KBM-7 (cell line): ENCODE data around the gene LGR5.
"Not testable (repeated sequence)": the region's sequence is repeated elsewhere in the genome, so short reads cannot be mapped to it uniquely, and the experiment has no call there.

Source experiments
- DNase-seq: peaks from one replicate; pipeline ENCODE4 v3.0.0-alpha.2; 2015
- in situ Hi-C: fragments of 300-500 bp; cut with MboI; formaldehyde crosslinking; loops from 2 replicates; pipeline ENCODE4 v1.14.3; 2020; ENCODE audit warnings: low sequenced_read_pairs, low pct_unique_long_range_greater_than_20kb, mixed read lengths

LGR5 gene

DNA sequence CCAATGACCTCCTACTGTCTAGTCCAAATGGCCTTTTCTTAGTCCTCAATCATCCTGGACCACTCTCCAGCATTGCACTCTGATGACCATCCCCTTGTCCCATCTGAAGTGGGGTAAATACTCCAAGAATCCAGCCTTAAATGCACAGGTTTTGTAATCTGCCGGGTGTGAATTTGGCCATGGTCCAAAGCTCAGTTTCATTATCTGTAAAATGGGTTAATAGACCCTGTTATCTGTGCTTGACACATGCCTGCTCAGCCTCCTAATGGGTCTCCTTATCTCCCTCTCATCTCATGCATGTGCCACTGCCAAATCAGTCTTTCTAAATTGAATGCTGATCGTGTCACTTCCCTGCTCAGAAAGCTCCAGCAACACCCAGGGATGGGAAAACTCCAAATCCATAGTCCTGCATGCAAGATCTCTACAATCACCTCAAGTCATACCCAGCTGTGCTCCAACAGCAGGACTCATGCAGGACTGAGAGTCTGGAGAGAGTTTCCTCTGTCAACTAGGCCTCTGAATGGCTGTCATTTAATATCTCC is 22.3 kb downstream of the LGR5 start:
- DNase-seq = no peak
- in situ Hi-C loops = no loop called here

DNA sequence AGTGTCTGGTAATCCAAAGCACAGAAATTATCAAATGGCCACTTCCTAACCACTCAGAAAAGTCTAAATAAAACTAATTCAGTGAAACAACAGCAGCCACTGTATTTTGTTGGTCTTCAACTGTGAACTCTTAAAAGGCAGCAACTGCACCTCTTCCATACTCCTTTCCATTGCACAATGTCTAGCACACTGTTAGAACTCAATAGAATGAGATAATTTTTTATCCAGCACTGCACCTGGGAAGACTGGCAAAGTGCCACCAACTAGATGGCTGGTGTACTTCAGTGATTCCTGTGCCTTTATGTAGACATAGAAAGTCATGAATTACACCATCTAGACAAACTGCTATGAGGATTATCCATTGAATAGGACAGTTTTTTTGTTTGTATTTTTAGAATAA is 26.2 kb downstream of the LGR5 start:
- in situ Hi-C loops = no loop called here
- DNase-seq = no peak

DNA sequence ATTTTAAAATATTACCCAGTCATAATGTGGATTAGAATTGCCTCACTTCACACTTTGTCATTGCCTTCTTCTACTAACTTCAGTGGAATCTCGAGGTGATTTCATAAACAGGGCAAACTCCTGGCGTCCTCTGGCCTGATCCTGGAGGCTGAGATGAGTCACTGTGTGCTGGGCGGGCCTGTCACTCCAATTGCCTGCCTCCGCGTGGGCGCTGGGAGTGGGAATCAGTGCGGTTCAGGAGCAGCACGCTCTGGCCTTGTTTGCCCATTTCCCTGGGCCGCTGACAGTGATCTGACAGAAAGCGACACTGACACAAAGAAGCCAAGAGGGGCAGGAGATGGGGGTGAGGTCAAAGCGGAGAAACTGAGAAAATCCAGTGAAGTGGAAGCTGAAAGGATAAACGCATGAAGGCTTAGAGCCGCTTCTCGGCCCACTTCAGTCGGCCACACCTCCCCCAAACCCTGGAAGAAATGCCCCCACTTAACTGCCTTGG is 29.7 kb downstream of the LGR5 start:
- no peak for DNase-seq
- in situ Hi-C loops = no loop called here

DNA sequence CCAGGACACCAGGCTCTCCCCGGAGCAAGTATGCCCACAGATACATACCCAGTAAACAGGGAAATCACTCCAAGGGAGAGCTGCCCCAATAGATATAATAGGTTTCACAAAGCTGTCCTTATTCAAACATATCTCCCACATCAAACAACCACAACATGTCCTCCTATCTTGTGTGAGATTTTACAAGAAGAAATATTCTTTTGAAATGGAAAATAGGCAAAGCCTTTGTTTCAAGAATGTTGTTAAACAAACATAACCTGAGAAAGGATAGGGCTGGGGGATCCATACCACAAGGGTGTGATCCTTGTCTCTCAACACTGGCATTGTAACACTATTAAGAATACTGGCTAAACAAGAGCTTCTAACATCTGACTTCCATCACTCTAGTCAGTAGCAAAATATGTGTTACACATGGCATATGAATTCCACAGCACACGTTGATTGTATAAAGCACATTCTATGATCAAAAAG is 32.9 kb downstream of the LGR5 start:
- in situ Hi-C loops = no loop called here
- DNase-seq = no peak

DNA sequence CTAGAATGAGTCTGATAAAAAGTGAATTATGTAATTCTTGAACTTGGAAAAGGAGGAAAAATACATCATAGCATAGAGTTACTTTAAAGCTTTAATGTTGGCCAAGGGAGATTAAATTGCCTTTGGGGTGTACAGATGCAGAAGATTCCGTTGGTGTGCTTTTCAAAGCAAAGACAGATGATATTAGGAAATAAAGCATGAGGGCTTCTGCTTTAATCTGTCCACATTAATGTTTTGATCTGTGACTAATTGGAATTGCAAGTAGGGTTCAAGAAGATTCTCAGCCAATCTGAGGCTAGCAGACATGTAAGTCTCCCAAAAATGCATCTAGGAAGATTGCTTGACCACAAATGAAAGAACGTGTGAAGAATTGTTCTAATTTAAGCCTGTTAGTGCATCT is 35.2 kb downstream of the LGR5 start:
- in situ Hi-C loops = no loop called here
- DNase-seq = no peak

DNA sequence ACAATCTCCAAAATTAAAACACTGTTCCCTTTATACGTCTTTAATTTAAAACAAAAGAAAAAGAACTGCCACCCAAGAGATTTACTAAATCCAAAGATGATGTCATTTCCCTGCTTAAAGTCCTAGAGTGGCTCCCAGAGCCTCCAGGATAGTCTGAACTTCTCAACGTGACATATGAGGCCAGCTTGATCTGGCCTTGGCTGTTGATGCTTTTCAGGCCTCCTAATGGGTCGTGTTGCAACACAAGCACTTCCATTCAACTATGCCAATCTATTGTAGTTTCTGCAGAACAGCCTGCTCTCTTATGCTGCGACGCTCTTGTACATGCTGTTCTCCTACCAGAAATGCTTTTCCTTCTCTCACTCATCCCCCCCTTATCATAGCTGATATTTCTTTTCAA is 35.7 kb downstream of the LGR5 start:
- in situ Hi-C loops = no loop called here
- no peak for DNase-seq

DNA sequence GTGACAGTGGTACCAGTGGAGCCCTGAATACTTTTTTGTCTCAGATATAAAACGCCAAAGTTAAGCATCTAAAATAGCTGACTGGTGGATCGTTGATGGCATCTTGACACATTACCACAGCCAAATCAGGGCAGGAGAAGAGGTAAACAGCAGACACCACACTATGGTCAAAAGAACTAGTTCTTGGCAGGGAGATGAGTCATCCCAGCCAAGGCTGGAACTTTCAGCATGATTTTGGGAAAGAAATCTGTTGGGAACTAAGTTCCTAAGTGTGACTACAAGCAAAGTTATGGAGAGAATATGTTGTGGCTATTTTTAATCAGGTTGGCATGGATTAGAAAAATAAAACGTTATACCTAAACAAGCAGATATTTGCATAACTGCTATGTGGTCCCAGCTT is 36.9 kb downstream of the LGR5 start:
- DNase-seq = no peak
- in situ Hi-C loops = no loop called here

DNA sequence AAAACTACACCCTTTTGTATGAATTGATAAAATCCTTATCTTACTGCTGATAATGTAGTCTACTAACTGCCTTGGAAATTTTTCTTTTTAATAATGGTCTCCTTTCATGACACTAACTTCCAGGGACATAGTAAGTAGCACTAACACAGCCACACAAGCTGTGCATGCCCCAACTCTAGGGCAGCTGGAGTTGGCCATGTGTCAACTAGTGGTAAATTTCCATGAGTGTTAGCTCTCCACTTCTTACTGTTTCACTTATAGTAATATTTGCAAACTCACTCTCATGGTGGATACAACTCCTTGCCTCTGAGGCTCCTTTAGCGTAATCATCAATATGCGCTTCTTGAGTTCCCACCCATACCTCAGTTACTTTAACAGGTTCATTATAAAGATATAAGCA is 38.0 kb downstream of the LGR5 start:
- no peak for DNase-seq
- in situ Hi-C loops = no loop called here

DNA sequence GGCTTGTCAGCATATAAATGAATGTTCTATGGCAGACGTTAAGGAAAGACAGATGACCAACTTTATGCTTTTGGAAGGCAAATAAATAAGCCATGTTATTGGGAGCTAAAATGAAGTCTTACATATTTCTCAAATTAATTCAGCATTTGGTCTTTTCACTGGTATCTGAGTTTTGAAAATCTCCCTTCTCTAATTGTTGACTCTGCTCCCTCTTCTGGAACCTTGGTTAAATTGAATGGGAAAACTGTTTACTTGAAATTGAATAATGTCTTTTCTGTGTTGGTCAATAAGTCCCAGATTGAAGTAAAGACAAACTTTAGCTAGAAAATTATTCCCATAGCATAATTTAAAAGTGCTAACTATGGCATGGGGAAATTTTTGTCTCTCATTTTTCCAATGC is 38.7 kb downstream of the LGR5 start:
- in situ Hi-C loops = no loop called here
- DNase-seq = no peak

DNA sequence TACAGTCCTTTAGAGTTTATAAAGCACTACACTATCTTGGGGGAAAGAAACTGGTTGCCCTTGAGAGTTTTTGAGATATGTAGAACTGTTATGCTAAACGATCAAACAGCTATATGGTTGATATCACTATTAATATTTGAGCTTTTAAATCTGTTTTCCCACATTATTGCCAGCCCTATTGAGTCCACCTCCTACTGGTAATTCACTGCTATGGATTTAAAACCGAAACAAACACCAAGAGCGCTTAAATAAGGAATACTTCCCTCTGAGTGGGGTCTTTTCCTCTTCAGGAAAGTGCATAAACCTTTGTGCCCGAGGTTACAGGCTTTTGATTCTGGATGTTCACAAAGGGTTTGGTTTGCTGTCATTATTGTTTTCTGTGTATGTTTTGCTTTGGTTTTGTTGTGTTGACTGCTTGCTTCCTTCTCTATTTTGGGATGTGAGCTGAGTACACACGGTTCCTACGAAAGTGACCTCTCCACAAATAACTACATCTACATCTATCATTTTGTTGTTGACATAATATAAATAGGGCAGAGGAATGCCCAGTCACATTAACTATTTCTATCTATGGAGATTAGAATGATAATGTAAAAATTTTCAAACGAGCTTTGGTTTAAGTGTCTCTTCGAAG is 44.8 kb downstream of the LGR5 start:
- in situ Hi-C loops = no loop called here
- no peak for DNase-seq

DNA sequence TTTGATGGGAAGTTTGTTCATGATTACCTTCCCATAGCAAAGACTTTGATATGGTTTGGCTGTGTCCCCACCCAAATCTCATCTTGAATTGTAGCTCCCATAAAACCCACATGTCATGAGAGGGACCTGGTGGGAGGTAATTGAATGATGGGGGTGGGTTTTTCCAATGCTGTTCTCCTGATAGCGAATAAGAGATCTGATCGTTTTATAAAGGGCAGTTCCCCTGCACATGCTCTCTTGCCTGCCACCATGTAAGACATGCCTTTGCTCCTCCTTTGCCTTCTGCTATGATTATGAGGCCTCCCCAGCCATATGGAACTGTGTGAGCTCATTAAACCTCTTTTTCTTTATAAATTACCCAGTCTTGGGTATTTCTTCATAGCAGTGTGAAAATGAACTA is 51.2 kb downstream of the LGR5 start:
- in situ Hi-C loops, DNase-seq: not testable (repeated sequence)

DNA sequence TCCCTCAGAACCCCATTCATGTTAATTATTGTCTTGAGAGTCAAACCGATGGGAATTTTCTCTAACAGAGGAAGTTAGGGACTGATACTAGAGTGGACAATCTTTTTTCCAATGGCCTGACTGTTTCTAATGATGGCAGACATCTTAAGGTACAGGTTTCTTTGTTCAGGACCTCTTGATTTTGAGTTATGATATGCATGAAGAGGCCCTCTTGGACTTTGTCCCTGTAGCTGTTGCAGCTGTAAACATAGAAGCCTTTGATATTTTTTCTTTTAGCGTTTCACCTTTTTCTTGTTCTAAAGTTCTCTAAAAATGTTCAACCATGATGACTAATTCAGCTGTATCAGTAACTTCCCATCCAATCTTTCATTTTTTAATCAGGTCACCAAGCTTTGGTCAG is 53.0 kb downstream of the LGR5 start:
- in situ Hi-C loops = no loop called here
- DNase-seq = no peak

DNA sequence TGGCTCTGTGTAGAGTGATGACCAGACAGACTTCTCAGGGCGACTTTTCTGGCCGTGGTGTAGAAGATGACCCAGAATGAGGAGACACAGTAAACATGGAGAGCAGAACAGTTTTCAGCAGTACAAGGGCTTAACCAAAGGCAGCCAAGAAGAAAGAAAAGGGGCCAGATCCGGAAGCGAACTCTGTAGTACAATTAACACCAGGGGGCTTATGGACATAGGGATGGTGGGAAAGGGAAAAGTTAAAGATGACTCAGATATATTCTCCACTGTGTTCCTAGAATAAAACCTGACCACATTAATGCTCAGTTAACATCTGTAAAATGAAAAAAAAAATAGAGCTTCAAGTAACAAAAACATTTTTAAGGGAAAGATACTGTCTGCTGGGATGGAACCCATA is 60.2 kb downstream of the LGR5 start:
- in situ Hi-C loops = no loop called here
- DNase-seq = no peak

DNA sequence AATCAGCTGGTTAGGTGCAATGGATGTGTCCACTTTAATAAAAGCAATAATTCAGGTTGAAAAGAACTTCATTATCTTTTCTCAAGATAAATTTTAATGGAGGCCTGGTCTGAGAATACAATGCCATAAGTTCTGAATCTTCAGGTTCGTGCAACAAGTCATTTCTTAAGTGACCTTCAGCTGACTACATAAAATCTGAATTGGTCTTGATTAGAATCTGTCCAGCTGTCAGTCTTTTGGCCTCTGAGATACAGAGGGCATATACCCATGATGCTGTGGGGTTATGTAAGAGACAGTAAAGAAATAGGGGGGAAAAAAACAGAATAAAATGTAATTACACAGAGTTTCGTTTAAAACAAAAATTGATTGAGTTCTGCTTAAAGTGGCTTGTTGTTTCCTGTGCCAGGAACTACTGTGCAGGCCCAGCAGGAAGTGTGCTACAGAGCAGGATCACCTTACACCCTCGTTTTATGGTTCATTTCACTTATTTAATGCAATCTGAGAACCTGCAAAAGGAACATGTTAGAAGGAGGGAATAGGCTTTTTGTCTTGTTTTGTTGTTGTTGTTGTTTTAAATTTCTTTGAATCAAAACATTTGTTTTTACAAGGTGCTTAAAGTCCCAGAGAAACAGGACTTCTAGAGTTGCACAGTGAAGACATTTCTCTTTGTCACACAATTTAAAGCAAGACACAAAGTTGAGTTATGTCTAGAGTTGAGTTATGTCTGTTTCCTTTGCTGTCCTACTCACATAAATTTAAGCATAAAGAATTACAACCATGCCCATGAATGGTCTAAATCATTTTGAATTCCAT is 64.2 kb downstream of the LGR5 start:
- in situ Hi-C loops = no loop called here

DNA sequence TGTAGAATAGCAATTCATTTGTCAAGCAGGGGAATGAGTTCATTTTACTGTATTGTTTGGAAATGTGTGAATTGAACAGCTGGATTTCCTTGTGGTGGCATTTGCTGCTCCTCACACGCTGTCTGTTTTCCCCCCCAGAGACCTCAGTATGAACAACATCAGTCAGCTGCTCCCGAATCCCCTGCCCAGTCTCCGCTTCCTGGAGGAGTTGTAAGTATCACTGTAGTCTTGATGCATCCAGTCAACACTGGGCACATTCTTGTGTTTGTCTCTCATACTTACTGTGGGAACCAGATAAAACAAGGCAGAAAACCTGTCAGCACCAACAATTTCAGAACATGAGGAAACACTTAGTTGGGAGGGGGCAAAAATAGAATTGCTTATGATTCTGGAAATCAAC is 64.9 kb downstream of the LGR5 start:
- in situ Hi-C loops = no loop called here
- no peak for DNase-seq

More for the DNA sequence above, 64.2 kb downstream of the LGR5 start:
- peak; percentile 69 for DNase-seq

DNA sequence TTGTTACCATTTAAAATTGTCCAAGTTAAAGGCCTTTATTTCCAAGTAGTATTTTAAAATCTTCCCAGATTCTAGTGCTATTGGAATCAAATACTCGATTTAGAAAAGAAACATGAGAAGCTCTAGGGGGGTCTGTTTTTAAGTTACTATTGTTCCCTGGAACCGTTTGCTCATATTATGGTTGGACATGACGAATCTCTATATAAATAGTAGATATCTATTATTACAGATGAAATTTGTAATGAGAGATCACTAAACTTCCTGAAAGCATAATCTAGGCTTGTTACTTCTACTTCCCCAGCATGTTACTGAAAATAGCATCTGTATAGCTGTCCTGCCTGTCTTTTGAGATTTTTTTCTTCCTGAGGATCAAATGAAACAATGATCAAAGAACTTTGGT is 70.1 kb downstream of the LGR5 start:
- no peak for DNase-seq
- in situ Hi-C loops = no loop called here

DNA sequence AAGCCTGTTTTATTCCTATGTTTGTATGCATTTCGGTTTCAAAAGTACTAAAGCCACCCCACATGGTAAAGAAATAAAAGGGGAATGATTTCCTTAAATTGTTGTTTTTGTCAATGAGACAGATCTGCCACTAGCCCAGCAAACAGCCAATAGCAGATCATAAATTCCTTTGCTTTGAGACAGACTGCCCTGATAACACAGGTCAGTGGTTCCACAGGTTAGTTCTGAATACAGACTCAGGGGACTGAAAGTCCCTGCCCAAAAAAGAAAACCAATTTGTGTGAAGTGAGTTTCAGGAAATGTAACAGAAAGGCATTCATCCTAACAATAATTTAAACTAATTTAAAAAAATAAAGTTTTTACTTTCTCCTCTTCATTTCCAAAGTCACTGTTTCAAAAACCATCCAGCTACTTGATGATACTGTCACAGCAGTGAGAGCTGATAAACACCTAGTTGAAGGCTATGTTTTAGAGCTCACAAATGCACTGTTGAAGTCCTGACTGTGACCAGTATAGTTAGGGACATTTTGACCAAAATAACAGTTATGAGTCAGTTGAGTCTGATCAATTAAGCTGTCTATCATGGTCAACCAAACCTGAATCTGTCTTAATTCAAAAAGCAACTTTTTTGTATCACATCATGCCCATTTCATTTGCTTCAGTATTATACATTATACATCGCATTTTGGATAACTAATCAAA is 77.7 kb downstream of the LGR5 start:
- in situ Hi-C loops = no loop called here
- DNase-seq = no peak

DNA sequence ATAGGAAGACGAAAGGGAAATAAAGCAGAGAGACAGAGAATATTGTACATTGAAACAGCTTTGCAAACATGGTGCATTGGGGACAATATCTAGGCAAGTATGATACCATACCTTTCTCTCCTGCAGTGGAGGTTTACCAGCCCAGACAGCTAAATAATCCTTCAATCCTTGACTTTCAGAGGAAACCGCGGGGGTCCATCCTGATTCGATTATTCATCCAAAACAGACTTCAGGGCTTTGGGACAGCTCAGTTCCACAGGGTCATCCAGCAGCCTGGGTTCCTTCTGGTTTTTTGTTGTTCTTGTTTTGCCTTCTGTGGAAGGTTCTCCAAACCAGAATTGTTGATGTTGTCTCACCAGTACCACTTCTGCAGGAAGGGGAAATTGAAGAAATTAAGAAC is 81.5 kb downstream of the LGR5 start:
- no peak for DNase-seq
- in situ Hi-C loops = no loop called here

DNA sequence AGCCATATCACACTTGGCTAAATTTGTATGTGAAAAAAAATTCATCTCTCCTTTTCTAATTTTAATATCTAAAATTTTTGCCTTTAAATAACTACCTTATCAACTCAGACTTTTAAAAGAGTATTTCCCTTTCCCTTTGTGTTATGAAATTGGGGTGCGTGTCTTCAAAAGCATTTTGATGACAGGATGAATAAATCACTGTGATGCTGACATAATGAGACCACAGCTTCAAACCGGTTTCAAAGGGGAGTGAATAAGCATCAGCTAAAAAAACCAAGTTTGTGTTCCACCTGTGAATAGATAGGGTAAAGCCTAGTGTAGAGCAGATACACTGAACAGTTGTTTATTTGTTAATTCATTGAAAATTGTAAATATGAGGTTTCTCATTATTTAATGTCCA is 85.0 kb downstream of the LGR5 start:
- in situ Hi-C loops = no loop called here
- no peak for DNase-seq

DNA sequence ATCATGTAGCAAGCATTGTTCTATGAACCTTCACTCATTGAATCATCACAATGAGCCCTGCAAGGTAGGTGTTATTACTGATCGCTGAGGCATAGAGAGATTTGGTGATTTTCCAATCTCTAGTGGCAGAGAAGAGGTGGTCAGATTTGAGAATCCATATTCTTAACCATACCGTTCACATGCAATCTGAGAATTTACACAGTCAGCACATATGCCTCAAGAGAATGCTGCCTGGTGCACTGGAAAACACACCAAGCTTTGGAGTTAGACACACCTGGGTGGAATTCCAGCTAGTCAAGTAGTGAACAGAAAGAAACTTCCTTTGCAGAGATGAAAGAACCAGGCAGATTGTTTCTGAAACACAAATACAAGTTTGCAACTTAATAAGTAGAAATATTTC is 94.1 kb downstream of the LGR5 start:
- in situ Hi-C loops = no loop called here
- no peak for DNase-seq
